Activated T-cell treated with anti-CD3 and anti-CD28 coated beads for 24 hours (primary cell): ENCODE measurements around the gene GRAP.
"Not testable (repeated sequence)": the region's sequence is repeated elsewhere in the genome, so short reads cannot be mapped to it uniquely, and the experiment has no call there.

Experiments
- DNase-seq: peaks from one replicate; pipeline ENCODE4 v3.0.0-alpha.2; 2020; ENCODE audit warnings: low read depth

The GRAP gene

GRCh38 chr17:19046782-19047375 lies at the start of gene GRAP:
TSS of gene GRAP (minus strand) at chr17:19046957. CDS start at chr17:19046926, 31 bp downstream.
- DNase-seq, result not testable (repeated sequence)

GRCh38 chr17:19093684-19094438 lies 47.1 kb upstream of the GRAP start:
- not testable (repeated sequence) for DNase-seq

- not testable (repeated sequence) for DNase-seq
Observed at GRCh38 chr17:19092737-19093683, 46.3 kb upstream of the GRAP start.

DNA sequence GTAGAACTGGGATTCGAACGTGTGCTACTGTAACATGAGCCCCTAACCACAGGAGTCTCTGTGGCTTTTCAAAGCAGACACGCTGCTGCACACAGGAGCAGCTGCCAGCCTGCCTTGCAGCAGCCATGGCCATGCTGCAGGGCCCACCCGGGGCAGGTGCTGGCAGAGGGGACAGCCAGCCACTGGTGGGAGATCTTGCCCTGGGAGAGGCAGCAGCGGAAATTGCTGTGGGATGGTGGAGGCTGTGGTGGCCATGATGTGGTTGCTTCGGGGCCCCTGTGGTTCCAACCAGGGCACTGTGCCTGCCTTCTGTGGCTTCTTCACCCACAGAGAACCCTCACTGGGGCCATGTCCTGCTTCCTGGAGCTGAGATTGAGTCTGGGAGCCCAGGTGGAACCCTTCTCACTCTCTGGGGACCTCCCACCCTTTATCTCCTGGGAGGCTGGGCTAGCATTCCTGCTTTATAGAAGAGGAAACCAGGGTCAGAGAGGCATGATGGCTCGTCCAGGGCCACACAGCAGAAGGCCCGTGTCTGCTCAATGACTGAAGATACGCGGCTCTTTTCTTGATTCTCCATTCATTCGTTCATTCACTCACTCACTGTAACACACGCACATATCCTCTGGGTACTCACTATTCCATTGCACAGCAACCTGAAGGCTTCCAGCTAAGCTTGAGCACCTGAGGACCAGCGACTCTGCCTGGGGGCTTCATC lies 43.5 kb upstream of the GRAP start:
- not testable (repeated sequence) for DNase-seq

DNA sequence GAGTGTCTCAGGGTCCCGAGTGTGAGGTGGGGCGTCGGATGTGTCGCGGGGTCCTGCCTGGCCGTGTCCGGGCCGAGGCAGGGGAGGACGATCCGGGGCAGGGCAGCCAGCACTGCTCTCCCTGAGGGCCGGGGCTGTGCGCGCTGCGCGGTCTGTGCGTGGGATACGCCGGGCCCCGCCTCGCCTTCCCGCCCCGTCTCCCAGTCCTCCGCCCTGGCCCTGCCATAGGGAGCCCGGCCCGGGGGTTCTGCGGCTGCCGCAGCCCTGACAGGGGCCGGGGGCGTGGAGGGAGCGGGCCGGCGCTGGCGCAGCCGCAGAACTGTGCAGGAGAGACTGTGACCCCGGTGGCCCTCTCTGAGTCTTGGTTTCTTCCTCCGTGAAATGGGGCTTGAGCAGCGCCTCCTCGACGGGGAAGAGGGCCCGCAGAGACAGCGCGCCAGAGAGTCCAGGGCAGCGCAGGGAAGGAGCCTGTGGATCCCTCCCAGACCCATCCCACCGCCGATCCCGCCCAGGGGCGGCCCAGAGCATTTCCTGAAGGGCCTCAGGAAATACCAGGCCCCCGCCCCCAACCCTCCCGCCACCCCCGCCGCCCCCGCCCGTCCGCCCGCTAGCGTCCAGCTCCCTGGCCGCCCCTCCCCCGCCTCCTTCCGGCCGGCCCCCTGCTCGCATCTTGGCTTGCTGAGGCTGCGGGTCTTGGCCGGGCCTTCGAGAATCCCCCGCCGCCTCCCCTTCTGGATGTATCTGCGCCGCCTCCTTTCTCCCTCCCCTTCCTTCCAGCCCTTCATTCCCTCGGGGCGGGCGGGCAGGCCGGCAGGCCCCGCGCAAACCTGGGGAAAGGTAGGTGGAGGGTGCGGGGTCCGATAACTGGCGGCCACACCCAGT lies 42.3 kb upstream of the GRAP start:
- DNase-seq, result not testable (repeated sequence)

DNA sequence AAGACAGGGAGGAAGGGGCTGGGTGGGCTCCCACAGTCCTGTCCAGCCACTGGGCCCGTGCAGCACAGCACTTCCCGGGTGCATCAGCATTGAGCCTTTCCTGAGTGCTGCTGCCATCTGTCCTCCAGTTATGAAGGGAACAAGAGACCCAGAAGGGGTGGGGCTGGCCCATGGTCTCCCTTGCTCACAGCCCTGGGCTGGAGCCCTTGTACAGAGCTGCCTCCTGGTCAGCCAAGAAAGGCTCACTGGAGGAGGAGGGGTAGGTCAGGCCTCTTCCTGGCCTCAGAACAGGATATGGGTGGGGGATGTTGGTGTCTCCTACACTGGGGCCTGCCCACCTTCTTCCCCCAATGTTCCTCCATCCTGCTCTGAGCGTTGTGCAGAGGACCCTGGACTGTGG lies 30.6 kb upstream of the GRAP start:
- not testable (repeated sequence) for DNase-seq

DNA sequence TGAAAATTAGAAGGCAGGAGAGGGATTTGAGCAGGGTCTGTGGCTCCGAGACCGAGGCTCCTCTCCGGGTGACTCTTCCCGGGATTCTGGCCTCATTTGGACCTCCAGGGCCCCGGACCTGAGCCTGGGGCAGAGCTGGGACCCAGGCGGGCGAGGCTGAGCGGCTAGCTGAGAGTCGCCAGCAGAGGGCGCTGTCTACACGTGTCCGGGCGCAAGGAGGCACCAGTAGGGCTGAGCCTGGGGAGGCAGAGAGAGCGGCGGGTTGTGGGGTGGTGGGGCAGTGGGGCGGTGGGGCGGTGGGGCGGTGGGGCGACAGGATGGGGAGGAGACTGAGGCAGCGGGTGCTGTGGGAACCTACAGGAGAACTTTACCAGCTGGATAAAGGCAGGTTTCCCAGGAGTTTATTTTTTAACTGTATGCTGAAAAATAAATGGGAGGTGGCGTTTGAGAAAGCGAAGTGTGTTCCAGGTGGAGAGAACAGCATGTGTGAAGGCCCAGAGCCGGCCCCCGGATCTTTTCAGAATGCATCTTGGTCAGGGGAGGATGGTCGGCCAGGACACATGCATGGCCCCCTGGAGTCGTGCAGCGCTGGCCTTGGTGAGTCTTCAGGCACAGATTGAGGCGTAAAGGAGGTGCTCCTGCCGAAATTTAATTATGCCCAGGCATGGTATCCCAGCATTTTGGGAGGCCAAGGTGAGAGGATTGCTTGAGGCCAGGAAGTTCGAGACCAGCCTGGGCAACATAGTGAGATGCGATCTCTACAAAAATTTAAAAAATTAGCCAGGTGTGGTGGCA lies 29.8 kb upstream of the GRAP start:
- DNase-seq, result not testable (repeated sequence)

- not testable (repeated sequence) for DNase-seq
Observed at GRCh38 chr17:19070318-19071168, 23.8 kb upstream of the GRAP start.

DNA sequence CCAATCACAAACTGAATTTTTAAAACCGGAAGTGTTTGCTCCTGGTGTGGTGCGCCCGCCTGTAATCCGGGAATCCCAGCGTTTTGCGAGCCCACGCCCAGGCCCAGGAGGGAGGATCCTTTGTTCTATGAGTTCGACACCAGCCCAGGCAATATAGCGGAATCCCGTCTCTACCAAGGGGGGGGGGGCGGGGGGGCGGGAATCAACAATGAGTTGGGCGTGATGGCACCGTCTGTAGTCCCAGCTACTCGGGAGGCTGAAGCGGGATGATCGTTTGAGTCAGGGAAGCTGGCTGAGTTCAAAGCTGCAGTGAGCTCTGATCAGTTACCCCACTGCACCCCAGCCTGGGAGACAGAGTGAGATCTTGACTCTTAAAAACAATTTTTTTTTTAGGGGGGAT lies 17.6 kb upstream of the GRAP start:
- DNase-seq, result not testable (repeated sequence)

- peak; percentile 79 for DNase-seq
Observed at GRCh38 chr17:19063326-19063956, 16.7 kb upstream of the GRAP start.

DNA sequence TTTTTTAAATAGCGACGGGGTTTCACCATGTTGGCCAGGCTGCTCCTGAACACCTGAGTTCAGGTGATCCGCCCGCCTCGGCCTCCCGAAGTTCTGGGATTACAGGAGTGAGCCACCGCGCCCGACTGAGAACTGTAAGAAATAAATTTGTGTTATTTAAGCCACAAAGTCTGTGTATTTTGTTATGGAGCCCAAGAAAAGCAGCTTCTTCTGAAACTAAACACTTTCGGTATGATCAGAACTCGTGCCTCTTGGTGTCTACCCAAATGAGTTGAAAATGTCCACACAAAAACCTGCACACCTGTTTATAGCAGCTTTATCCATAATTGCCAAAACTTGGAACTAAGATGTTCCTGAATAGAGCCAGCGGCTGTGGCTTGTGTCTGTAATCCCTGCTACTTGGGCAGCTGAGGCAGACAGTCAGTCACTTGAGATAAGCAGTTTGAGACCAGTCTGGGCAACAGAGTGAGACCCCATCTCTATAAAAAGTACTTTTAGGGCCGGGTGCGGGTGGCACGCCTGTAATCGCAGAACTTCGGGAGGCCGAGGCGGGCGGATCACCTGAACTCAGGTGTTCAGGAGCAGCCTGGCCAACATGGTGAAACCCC lies 16.1 kb upstream of the GRAP start:
- DNase-seq, result not testable (repeated sequence)

GRCh38 chr17:19062009-19062717 lies 15.4 kb upstream of the GRAP start:
- DNase-seq, result not testable (repeated sequence)

GRCh38 chr17:19055447-19055846 lies 8.7 kb upstream of the GRAP start:
- not testable (repeated sequence) for DNase-seq

DNA sequence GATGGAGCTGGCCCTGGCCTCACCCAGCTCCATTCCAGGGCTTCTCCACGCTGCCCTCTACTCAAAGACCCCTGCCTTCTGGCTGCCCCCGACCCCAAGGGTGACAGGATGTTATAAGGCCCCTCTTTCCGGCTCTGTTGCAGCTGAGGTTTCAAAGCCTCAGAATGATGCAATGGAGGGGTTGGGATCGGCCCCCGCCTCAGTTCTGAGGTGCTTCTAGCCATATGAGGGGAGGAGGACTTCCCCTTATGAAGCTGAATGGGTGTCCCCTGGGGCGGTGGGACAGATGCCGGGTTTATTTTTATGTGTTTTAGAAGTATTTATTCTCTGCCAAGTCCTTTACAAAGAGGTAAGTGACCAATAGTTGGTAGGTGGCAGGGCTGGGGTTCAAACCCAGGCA lies 2.1 kb upstream of the GRAP start:
- not testable (repeated sequence) for DNase-seq

DNA sequence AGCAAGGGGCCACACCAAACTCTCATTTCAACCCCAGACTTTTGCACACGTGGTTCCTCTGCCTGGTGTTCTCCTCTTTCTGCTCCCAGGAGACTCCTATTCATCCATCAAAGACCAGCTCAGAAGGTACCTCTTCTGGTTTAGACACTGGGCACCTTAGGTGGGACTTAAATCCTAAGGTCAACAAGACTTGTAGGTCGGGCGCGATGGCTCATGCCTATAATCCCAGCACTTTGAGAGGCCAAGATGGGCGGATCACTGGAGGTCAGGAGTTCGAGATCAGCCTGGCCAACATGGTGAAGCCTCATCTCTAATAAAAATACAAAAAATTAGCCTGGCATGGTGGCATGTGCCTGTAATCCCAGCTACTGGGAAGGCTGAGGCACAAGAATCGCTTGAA lies 753 bp upstream of the GRAP start:
- not testable (repeated sequence) for DNase-seq

GRCh38 chr17:19044643-19045042 lies 2.1 kb downstream of the GRAP start:
- DNase-seq, result not testable (repeated sequence)

DNA sequence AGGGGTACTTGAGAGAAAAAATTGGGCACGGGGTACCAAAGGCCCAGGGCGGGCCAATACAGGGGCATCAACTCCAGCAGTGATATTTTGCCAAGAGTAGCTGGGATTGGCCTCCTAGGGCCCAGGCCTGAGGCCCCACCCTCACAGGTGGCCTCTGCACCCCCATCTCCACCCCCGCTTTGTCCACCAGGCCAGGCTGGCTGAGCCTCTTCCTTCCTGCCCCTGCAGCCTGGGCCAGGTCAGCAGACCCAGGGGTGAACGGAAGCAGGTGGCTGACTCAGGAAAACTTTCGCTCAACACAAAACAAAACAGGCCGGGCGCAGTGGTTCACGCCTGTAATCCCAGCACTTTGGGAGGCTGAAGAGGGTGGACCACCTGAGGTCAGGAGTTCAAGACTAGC lies 3.7 kb downstream of the GRAP start:
- DNase-seq, result not testable (repeated sequence)
